GM18499 (cell line): ENCODE results near the gene XXYLT1.

Source experiments
- ATAC-seq: cut with Tn5 transposase; IDR thresholded peaks from one replicate; pipeline ENCODE4 v1.9.1; 2021; ENCODE audit warnings: moderate number of reproducible peaks; ENCODE audit not compliant: insufficient read depth, unreplicated experiment

Gene XXYLT1

DNA sequence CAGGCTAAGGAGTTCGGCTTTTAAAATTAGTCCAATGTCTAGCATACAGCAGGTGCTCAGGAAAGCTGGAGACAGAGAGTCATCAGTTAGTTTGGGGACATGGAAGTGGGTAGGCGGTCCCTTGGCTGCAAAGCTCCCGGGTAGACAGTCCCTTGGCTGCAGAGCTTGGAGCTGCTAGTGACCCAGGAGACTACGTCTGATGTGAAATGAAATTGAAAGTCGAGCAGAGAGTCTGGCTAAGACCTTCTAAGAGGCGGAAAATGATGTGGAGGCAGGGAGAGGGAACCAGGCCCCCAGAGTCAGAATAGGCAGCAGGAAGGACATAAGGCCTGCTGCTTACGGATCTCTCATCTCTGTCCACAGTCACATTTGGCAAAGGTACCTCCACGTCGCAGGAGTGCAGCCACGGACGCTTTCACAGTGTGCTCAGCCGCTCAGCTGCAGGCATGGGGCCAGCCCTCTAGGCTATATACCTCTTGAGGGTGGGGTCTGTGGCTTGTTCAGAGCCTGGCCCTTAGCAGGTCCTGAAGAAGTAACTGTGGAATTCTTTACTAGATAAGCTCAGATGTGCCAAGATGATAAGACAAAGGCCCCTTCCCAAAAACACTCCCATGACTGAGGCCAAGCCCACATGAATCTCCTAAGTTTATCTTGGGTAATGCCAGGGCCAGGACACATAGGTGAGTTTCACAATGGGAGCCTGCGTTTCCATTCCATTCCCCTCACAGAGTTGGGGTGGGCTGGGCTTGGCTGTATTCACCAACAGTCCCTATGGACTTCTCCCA, 131.7 kb downstream of the XXYLT1 start:
- peak; percentile 63 for ATAC-seq

- ATAC-seq = no peak
Observed at GRCh38 chr3:195137638-195138588, 133.0 kb downstream of the XXYLT1 start.

DNA sequence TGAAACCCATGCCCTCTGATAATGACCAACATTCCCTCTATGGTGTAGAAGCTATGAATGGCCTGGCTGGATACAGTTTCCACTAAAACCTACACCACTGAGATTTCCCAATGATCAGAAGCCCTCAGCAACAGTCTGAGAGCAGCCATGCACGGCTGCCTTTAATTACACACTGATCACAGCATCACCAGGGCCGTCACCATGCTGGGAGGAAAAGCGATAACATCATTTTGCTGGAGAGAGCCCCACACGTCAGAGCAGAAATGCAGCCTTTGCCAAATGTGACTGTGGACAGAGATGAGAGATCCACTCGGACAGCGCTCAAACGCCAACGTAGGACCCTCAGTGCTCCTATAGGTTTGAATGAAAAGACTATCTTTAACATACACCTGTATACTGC, 135.0 kb downstream of the XXYLT1 start:
- no peak for ATAC-seq

- no peak for ATAC-seq
Observed at GRCh38 chr3:195134431-195134830, 136.5 kb downstream of the XXYLT1 start.

DNA sequence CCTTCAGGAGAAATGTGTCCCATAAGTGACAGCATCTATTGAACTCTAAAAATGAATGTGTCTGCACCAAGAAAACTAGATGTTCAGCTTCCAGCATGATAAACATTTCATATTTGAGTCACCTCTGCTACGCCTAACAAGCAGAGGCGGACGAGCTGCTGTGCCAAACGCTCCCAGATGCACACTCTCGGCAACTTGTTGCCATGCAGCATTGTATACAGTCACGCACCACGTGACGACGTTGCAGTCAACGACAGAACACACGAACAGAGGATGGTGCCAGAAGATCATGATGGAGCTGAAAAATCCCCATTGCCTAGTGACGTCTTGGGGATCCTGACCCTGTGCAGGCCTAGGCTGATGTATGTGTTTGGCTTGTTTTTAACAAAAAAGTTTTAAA, 137.5 kb downstream of the XXYLT1 start:
- no peak for ATAC-seq

DNA sequence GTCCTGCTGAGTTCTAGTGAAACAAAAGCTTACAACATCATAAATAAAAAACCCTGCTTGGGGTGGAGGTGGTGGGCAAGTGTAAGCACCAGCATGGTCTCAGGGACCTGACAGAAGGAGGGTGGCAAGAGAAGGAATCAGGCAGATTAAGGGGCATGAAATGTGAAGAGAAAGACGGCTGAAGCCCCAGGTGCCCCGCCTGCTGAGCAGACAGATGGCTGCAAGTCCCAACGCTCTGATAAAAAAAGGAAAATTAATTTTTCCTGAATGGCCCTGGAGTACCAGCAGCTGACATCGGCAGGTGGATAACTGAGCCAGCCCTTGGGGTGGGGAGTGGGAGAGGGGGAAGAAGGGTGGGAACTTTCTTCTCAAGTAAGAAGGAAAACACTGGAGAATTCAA, 137.9 kb downstream of the XXYLT1 start:
- ATAC-seq = no peak

DNA sequence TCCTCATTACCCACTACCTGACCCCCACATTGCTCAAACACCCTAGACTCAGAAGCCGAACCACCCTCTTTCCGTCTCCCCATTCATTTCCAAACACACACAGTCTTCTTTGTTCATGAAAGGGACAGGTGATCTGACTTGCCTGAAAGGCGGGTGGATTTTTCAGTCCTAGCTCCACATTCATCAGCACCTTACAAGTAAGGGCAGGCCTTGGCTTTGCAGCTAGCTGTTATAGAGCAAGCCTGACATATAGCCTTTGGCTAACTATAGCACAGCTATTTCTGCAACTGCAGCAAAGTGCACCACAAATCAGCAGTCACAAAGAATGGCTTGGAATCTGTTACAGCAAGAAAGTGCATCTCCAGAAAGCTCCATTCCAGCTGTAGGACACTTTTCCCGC, 139.8 kb downstream of the XXYLT1 start:
- ATAC-seq = no peak

GRCh38 chr3:195129644-195130492, 141.1 kb downstream of the XXYLT1 start:
- peak; percentile 88 for ATAC-seq

DNA sequence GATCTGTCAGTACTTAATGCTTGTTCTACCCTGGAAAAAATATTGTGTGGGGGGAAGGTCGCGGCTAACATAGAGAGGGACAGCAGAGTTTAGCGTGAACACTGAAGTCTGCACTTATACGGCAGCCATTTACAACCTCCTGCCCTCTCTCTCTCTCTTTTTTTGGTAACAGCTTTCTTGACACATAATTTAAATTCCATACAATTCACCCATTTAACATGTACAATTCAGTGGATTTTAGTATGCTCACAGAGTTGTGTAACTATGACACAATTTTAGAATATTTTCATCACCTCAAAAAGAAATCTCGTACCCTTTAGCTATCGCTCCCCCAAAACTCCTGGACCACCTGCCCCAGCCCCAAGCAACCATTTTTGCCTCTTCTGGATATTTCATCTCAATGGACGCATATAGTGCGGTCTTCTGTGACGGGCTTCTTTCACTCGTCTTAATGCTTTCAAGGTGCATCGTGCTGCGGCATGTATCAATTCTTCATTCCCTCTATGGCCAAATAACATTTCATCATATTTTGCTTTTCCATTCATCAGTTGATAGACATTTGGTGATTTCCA, 141.8 kb downstream of the XXYLT1 start:
- ATAC-seq = no peak

GRCh38 chr3:195128255-195129071, 142.5 kb downstream of the XXYLT1 start:
- no peak for ATAC-seq

- no peak for ATAC-seq
Observed at GRCh38 chr3:195126056-195126605, 144.8 kb downstream of the XXYLT1 start.

DNA sequence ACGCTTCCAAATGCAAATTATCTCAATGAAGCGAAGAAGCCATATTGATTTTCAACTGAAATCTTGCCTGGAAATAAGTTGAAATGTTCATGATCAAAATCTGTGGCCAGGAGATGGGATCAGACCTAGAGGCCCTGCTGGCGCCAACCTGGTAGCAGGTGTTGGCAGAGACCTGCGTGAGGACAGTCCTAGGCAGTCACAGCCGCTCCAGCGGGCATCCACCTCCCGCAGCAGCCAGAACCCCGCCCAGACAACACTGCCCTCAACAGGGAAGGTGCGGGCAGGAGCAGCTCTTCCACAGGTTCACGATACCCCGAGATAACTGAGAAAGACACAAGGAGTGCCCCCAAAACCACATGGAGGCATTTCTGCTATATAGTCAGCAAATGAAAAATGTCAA, 145.3 kb downstream of the XXYLT1 start:
- ATAC-seq = no peak

- ATAC-seq = no peak
Observed at GRCh38 chr3:195124378-195124992, 146.5 kb downstream of the XXYLT1 start.

DNA sequence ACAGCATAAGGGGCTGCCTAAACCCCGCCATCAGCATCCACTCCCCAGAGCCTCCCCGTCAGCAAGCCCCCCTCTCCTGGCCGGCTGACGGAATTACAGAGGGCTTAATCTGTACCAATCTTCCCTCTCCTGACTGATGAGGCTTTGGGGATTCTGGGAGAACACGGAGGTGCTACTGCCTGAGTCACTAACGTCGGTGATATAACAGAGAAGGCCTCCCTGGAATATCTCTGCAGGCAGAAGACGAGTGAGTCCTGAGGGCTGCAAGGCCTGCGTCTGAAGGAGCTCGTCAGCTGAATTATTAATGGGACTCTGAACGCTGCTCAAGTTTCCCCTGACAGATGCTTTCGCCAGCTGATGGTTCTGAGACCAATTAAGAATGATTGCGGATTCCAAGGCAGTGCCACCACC, 147.7 kb downstream of the XXYLT1 start:
- ATAC-seq = no peak

DNA sequence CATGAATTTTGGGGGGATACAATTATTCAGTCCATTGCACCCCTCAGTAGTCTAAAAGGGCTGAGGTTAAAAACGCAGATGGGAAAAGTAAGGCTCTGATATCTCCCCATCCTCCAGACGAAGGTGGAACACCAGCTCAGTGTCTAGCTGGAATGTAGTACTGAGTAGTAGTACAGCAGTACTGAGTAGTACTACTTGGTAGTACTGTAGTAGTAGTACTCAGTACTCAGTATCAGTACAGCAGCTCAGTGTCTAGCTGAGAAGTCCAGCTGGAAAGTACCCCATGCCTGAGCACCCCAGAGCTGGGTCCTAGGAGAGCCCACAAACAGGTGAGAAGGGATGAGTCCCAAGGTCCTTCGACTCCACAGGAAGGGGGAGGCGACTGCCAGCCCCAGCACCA, 148.7 kb downstream of the XXYLT1 start:
- ATAC-seq = no peak

GRCh38 chr3:195120267-195120601, 150.7 kb downstream of the XXYLT1 start:
- no peak for ATAC-seq

DNA sequence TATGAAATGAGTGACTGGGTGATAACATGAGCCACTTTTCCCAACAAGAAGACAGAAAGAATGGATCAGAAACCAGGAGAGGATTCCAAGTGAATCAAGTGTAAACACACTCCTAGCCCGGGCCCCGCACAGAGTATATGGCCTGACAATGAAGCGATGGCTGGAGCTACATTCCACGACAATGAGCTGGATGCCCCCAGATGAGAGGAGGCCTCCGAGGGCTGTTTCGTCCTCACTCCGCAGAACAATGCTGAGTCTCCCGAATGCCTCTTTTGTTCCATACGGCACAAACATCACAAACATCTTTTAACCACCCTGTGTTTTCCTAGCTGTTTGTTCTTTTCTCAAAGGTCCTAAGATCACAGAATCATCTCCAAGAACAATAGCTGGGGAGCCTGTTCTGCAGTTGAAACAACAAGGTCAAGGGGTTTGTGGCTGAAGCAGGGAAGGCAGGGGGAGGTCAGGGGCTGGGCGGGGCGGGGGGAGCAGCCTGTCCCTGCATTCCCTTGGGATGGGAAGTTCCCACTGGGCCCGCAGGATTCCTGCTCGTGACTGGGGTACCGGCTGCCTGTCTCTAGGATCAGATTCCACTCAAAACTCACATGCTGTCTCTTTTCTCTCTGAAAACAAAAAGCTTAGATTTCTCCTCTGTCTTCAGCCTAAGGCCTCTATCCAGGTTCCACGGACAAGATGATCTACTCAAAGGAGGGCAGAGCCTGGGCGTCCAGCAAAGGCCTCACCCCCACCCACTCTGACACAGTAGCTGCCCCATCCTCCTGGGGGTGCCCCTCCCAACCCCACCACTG, 151.3 kb downstream of the XXYLT1 start:
- no peak for ATAC-seq

- no peak for ATAC-seq
Observed at GRCh38 chr3:195118671-195119070, 152.3 kb downstream of the XXYLT1 start.
